ENCODE data around the gene SULT1A1. TPM values are rescaled to one million over a fixed set of nuclear protein-coding genes. Genes with fewer than 3 reads are reported as not detected.
"Not testable (repeated sequence)": the region's sequence is repeated elsewhere in the genome, so short reads cannot be mapped to it uniquely, and the experiment has no call there.

SULT1A1 gene
- total RNA-seq, 1 donor from 2014 or later, result 40.0 TPM

GRCh38 chr16:28596840-28597691 is 12.8 kb downstream of the SULT1A1 start, which contains the start of gene SULT1A2:
Gene SULT1A2 (minus strand): TSS chr16:28597050. CDS start chr16:28595930, 1,120 bp downstream.
- intact Hi-C loops (cut with DNase I), result no loop called here
- DNase-seq (ENCODE audit: low spot score) (no peak), ATAC-seq (peak; percentile 67)

GRCh38 chr16:28596115-28596630 is 13.7 kb downstream of the SULT1A1 start:
- intact Hi-C loops (cut with DNase I), result no loop called here
- ATAC-seq, result peak; percentile 27

GRCh38 chr16:28595451-28595850 is 14.4 kb downstream of the SULT1A1 start:
- ATAC-seq; intact Hi-C loops (cut with DNase I); DNase-seq (ENCODE audit: low spot score): not testable (repeated sequence)

More at GRCh38 chr16:28596115-28596630, 13.7 kb downstream of the SULT1A1 start:
- DNase-seq (ENCODE audit: low spot score), result no peak

- intact Hi-C loops (cut with DNase I), result no loop called here
- DNase-seq (ENCODE audit: low spot score) (no peak), ATAC-seq (no peak)
These were observed 16.8 kb downstream of the SULT1A1 start for GRCh38 chr16:28592979-28593553.

GRCh38 chr16:28592511-28592910 is 17.3 kb downstream of the SULT1A1 start:
- no peak for ATAC-seq
- intact Hi-C loops (cut with DNase I), result no loop called here
- no peak for DNase-seq (ENCODE audit: low spot score)

GRCh38 chr16:28591355-28591754 is 18.5 kb downstream of the SULT1A1 start:
- no peak for DNase-seq (ENCODE audit: low spot score)
- no peak for ATAC-seq
- intact Hi-C loops (cut with DNase I), result no loop called here

- DNase-seq (ENCODE audit: low spot score) (no peak), ATAC-seq (no peak)
- intact Hi-C loops (cut with DNase I), result no loop called here
These were observed 19.2 kb downstream of the SULT1A1 start for GRCh38 chr16:28590384-28591340.

- DNase-seq (ENCODE audit: low spot score) (no peak), ATAC-seq (no peak)
- intact Hi-C loops (cut with DNase I), result no loop called here
These were observed 19.9 kb downstream of the SULT1A1 start for GRCh38 chr16:28589930-28590329.

- intact Hi-C loops (cut with DNase I), result no loop called here
- DNase-seq (ENCODE audit: low spot score), result no peak
- no peak for ATAC-seq
These were observed 20.8 kb downstream of the SULT1A1 start for GRCh38 chr16:28589069-28589468.

GRCh38 chr16:28587386-28587785 is 22.5 kb downstream of the SULT1A1 start:
- ATAC-seq (no peak), DNase-seq (ENCODE audit: low spot score) (no peak)
- intact Hi-C loops (cut with DNase I), result no loop called here

GRCh38 chr16:28586466-28586865 is 23.4 kb downstream of the SULT1A1 start:
- ATAC-seq (no peak), DNase-seq (ENCODE audit: low spot score) (no peak)
- intact Hi-C loops (cut with DNase I), result no loop called here

GRCh38 chr16:28585674-28586073 is 24.2 kb downstream of the SULT1A1 start:
- no peak for DNase-seq (ENCODE audit: low spot score)
- intact Hi-C loops (cut with DNase I), result no loop called here
- no peak for ATAC-seq

- ATAC-seq (no peak), DNase-seq (ENCODE audit: low spot score) (no peak)
- intact Hi-C loops (cut with DNase I), result no loop called here
These were observed 29.0 kb downstream of the SULT1A1 start for GRCh38 chr16:28580726-28581315.

- DNase-seq (ENCODE audit: low spot score), result no peak
- ATAC-seq, result no peak
- intact Hi-C loops (cut with DNase I), result no loop called here
These were observed 34.3 kb downstream of the SULT1A1 start for GRCh38 chr16:28575446-28576109.

- intact Hi-C loops (cut with DNase I), result no loop called here
- ATAC-seq, result no peak
- DNase-seq (ENCODE audit: low spot score), result no peak
These were observed 34.9 kb downstream of the SULT1A1 start for GRCh38 chr16:28574925-28575324.

- DNase-seq (ENCODE audit: low spot score) (no peak), ATAC-seq (peak; percentile 5)
- intact Hi-C loops (cut with DNase I), result no loop called here
These were observed 35.8 kb downstream of the SULT1A1 start for GRCh38 chr16:28573738-28574718.

Data from sciatic nerve (tissue), 2 donors.